HG02943 (cell line): ENCODE results near the gene WNT7A.

Source experiments
- ATAC-seq: cut with Tn5 transposase; IDR thresholded peaks from one replicate; pipeline ENCODE4 v1.9.1; 2021; ENCODE audit warnings: mild to moderate bottlenecking, low read depth, moderate library complexity; ENCODE audit not compliant: unreplicated experiment

WNT7A gene

DNA sequence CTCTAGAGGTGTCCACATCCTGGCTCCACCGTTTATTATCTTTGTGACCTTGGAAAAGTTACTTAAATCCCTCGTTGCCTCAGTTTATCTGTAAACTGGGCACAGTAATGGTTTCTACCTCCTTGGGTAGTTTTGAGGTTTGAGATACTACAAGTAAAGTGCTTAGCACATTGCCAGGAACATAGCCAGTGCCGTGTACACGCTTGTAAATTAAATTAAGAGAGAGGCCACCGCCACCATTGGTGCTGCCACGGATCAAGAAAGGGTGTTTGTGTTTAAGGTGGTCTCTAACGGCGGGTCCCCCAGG, 5.8 kb upstream of the WNT7A start:
- no peak for ATAC-seq

DNA sequence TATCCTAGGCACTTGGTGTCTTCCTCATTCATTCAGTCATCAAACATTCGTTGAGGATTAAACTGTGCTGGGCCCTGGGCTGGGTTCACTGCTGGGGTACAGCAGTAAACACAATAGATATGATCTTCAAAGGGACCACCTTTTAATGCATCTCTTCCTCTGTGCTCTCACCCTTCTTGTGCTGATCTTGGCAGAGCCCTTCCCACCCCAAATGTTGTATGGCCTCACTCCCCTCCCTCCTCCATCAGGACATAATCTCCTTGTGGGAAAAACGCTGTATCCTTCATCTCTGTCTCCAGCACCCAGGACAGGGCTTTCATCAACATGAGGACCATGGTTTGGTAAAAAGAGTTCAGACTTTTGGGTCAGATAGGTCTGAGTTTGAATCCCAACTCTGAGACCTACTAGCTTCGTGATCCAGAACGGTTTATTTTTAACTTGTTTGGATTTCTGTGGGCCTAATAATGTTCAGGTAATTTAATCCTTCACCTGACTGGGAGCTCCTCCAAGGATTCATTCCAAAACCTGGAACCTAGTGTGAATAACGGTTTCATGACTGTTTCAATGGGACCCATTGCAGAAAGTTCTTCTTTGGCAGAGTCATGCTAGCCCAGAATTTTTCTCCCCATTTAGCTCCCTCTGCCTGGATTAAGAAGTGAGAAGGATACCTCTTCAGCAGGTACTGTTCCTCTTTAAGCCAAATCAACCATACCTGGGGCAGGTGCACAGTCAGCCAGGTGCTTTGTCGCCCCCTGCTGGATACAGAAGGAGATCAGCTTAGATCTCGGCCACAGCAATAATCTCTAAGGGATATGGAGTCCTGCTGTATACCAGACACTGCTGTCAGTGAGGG, 5.2 kb upstream of the WNT7A start:
- peak; percentile 63 for ATAC-seq

GRCh38 chr3:13883681-13884080, 3.8 kb upstream of the WNT7A start:
- no peak for ATAC-seq

DNA sequence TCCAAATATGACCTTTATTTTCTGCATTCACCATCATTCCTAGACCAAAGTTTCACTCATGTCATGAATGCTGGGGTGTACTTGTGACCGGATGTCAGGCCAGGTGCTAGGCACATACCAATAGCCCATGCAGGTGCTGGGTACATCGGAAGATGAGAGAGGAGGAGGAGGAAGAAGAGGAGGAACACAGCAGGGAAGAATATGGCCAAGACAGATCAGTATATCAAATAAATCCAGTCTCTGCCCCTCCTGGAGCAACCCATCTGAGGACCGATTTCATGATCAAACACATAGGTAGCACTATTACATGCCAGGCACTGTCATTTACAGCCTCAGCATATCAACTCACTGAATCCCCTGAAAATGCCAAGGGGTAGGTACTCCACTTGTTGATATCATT, 3.0 kb upstream of the WNT7A start:
- no peak for ATAC-seq

- no peak for ATAC-seq
Measured at GRCh38 chr3:13881536-13882410, 1.9 kb upstream of the WNT7A start.

GRCh38 chr3:13880811-13881156, 913 bp upstream of the WNT7A start:
- ATAC-seq = no peak

DNA sequence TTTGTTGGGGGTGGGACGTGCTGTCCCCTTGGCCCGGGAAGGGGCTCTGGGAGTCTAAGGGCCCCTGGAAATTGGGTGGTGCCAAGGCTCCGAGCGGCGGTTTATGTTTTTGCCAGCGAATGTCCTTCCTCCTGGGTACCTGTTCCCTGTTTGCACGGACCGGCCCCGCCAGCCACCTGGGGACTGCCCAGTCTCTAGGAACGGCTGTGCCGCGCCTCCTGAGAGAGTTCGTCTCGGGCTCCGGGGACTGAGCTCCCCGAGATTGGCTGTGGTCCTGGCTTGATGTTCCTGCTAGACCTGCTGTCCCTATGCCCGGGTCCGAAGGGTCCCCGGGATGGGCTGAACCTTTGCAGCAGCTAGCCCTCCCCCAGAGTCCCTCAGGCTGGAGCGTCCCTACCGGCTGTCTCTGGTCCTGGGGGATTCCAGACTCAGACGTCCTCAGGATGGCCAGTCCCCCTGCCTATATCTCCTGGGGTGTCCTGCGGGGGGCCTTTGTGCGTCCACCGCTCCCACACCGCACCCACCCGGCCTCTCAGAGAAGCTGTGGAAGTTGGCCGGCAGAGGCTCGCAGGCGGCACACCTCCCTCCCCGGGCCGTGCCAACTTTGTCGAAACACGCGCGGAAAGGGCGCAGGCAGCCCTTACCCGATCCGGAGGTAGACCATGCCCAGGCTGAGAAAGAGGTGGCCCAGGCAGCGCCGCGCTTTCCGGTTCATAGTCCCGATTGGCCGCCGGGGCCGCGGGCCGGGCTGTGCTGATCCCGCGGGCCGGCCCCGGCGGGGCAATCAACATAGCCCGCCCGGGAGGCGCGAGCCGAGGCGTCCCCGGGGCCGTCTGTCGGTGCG, 547 bp downstream of the WNT7A start:
- ATAC-seq = no peak

DNA sequence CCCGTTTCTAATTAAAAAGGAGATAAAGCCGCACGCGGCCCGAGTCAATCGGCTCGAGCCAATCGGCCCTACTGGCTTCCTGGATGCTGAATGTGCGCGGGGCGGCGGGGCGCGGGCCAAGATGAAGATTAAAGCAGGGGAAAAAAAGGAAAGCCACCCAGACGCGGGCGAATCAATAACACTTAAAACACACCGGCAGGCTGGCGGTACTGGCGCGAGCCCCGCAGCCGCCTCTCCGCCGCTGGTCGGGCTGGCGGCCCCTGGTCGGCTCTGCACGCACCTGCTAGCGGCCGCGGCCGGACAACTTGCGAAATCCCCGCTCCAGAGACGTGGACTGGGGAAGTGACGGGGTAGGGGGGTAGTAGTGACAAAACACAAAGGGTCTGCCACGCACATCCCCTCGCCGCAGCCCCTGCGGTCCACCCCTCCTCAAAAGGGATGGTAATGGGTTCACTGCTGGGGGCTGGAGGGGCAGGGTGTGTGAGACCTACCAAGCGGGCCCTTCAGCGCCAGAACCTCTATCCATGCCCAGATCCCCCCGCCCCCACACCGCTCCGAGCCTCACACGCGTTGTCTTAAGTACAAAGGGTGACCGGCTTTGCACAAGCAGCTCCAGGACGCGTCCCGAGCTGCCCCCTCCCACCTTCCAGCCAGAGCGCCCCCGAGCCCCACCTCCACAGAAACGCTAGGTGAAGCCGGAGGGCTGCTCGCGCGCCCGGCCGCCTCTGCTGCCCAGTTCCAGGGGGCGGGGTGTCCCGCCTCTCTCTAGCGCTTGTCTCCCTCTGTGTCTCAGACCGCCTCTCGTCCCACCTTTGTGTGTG, 1.4 kb downstream of the WNT7A start:
- no peak for ATAC-seq

GRCh38 chr3:13877911-13878280, 2.0 kb downstream of the WNT7A start:
- no peak for ATAC-seq

DNA sequence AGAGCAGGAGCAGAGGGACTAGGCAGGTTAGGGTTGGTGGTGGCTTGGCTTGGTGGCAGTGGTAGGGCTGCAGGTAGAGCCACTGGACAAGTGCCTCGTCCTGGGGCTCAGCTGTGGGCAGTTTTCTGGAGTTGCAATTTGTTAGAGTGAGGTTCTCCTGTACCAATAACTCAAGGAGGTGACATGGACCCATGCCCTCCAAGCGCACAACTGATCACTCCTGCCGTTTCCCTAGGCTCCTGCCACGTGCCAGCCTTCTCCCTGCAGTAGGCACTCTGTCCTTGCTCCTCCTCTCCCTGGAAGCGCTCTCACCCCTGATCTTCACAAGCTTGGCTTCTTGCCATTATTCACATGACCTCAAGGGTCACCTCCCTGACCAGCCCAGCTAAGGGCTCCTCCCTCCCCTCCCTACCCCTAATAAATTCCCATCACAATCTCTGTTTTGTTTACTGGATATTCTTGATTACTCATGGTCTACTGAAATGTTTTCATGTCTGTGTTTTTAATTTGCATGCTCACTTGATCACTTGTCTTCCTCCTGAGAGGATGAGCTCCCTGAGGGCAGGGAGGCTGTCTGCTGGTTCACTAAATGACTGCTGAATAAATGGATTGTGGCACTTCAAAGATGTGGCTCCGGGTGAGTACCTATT, 3.3 kb downstream of the WNT7A start:
- no peak for ATAC-seq

DNA sequence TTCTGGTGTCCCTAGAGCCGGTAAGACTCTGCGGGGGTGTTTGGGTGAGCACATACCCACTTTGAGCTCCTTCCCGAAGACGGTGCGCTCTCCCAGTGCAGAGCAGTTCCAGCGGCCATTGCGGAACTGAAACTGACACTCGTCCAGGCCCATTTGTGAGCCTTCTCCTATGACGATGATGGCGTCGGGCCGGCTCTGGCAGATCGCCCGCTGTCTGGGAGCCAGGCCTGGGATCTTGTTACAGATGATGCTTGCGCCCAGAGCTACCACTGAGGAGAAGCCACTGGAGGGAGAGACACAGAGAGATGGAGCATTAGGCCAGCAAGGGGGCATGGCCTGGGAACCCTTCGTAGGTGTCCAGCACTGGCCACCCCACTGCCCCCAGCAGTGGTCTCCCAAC, 5.0 kb downstream of the WNT7A start:
- ATAC-seq = no peak

- no peak for ATAC-seq
Measured at GRCh38 chr3:13873818-13874217, 6.1 kb downstream of the WNT7A start.

DNA sequence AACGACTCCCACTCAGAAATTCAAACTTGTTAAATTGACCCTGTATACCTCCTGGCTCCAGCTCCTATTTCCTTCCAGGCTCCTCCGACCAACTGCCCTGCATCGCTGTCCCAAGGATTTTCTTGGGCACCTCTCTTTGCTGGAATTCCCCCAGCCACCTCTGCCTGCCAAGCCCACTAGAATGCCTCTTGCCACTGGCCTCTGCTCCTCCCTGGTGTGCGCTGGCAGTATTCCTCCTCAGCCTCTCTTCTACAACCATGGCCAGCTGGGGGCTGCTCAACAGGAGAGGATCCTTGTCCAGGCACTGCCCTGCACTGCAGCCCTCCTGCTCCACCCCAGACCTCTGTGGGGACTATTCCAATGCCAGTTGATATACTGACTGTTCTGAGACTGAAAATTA, 7.4 kb downstream of the WNT7A start:
- no peak for ATAC-seq

GRCh38 chr3:13871791-13872190, 8.1 kb downstream of the WNT7A start:
- ATAC-seq = no peak

DNA sequence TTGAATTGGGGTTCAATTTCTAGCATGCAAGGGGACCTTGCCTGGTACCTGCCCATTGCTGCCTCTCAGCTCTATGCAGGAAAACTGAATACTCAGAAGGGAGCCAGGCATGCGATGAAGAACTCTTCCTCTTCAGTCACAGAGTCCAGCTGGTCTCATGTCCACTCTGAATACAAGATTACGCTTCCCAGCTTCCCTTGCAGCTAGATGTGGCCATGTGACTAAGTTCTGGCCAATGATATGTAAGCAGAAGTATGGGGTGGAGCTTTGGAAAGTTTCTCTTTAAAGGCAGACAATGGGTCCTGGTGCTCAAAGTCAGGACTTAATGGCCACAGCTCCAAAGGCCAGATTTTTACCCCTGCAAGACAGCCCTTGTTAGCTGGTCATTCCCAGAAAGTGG, 9.0 kb downstream of the WNT7A start:
- no peak for ATAC-seq

- no peak for ATAC-seq
Measured at GRCh38 chr3:13869761-13870343, 10.0 kb downstream of the WNT7A start.

- no peak for ATAC-seq
Measured at GRCh38 chr3:13868844-13869724, 10.8 kb downstream of the WNT7A start.

DNA sequence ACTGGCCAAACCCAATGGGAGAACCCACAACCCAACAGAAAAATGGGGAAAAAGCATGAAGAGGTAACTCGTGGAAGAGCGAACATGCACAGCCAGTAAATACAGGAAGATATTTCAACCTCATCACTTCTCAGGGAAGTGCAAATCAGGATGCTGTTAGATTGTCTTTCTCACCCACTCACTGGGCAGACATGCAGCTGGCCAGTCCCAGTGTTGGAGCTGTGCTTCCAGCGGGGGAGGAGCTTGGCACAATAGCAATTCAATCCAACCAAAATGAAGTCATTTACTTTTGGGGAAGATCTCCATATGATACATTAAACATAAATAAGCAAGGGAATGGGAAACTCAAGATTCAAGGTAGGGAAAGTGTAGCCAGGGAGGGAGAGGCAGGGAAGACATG, 12.1 kb downstream of the WNT7A start:
- no peak for ATAC-seq
